ENCODE results near the gene RAB3B.

RAB3B gene

GRCh38 chr1:52003877-52004276, 13.4 kb upstream of the RAB3B start:
- TF ChIP-seq, protein P1, sequence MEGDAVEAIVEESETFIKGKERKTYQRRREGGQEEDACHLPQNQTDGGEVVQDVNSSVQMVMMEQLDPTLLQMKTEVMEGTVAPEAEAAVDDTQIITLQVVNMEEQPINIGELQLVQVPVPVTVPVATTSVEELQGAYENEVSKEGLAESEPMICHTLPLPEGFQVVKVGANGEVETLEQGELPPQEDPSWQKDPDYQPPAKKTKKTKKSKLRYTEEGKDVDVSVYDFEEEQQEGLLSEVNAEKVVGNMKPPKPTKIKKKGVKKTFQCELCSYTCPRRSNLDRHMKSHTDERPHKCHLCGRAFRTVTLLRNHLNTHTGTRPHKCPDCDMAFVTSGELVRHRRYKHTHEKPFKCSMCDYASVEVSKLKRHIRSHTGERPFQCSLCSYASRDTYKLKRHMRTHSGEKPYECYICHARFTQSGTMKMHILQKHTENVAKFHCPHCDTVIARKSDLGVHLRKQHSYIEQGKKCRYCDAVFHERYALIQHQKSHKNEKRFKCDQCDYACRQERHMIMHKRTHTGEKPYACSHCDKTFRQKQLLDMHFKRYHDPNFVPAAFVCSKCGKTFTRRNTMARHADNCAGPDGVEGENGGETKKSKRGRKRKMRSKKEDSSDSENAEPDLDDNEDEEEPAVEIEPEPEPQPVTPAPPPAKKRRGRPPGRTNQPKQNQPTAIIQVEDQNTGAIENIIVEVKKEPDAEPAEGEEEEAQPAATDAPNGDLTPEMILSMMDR (IDR thresholded peaks at IDR 0.05; ENCODE audit: insufficient read depth, missing control alignments): no peak
- DNase-seq (ENCODE audit: insufficient read length, low spot score): no peak
- FAIRE-seq: no peak

GRCh38 chr1:52002038-52002917, 11.8 kb upstream of the RAB3B start:
- TF ChIP-seq, protein P1 (IDR thresholded peaks at IDR 0.05; ENCODE audit: insufficient read depth, missing control alignments): peak; percentile 90
- FAIRE-seq: peak; percentile 92
- peak; percentile 77 for DNase-seq (ENCODE audit: insufficient read length, low spot score)

DNA sequence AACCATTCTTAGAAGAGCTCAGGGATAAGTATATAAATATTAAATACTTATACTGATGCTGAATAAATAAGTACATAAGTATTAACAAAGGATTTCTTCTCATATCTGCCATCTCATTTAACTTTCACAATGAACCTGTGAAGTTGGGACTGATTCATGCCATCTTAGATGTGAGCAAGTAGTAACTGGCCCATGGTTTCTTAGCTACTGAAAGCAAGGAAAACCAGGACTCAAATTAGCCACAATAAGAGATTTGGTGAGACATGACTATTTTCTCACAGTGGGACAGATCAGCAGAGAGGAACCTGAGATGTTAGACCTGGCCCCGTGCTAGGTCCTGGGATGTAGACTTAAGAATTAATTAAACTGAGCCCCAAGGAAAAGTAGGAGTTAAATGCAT, 8.2 kb upstream of the RAB3B start:
- TF ChIP-seq, protein P1 (IDR thresholded peaks at IDR 0.05; ENCODE audit: insufficient read depth, missing control alignments): no peak
- DNase-seq (ENCODE audit: insufficient read length, low spot score): no peak
- no peak for FAIRE-seq

DNA sequence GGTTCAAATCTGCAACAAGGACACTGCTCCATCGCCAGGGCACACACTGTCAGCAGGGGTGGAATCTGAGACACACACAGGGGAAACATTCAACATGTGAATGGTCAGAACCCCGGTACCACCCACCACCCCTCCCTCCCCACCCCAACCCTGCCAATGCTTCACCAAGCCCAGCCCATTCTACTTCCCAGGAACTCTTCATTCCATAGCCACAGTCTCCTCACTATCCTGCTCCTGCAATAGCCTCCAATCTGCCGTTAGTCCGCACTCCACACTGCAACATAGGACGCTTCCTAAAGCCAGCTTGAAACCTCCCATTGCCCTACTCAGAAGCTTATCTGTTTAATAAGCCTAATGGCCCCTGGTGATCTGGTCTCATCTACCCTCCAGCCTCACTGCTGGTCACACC, 7.5 kb upstream of the RAB3B start:
- FAIRE-seq: peak; percentile 60

GRCh38 chr1:51989582-51990477, 670 bp downstream of the RAB3B start:
- DNase-seq (ENCODE audit: insufficient read length, low spot score): no peak
- TF ChIP-seq, protein P1 (IDR thresholded peaks at IDR 0.05; ENCODE audit: insufficient read depth, missing control alignments): no peak
- no peak for FAIRE-seq

More for the DNA sequence above, 7.5 kb upstream of the RAB3B start:
- TF ChIP-seq, protein P1 (IDR thresholded peaks at IDR 0.05; ENCODE audit: insufficient read depth, missing control alignments): no peak
- DNase-seq (ENCODE audit: insufficient read length, low spot score): peak; percentile 60

DNA sequence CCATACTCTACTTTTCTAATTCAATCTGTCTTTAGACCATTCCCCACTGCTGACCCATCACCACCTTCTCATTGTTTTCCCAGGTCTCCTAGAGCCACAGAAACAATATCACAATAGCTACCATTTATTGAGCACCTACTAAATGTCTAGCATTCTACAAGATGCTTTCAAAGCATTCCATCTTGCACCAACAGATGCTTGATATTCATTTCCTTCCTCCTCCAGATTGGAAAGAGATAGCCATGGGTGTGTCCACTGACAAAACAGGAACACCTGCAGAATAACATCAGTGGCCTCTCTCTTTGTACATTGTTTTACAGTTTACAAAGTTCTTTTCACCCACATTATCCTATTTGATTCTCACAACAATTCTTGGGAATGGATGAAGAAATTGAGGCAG, 2.2 kb downstream of the RAB3B start:
- FAIRE-seq (no peak), DNase-seq (ENCODE audit: insufficient read length, low spot score) (no peak)
- TF ChIP-seq, protein P1 (IDR thresholded peaks at IDR 0.05; ENCODE audit: insufficient read depth, missing control alignments): no peak
